HL-60 (cell line): ENCODE measurements around the gene EVI5.

Experiments used
- DNase-seq, 2 experiments: peaks; one replicate each; pipeline ENCODE4 v3.0.0-alpha.2; 2010 to 2020; ENCODE audit warnings: low read depth in 1 of 2, low spot score in 1 of 2
- H3K27ac ChIP-seq: fragments of 250-450 bp; sonication (Bioruptor Pico); replicated peaks from 2 replicates; pipeline ENCODE4 v1.5.1; 2020; ENCODE audit warnings: mild to moderate bottlenecking, moderate library complexity
- H3K27me3 ChIP-seq: fragments of 250-450 bp; sonication (Bioruptor Pico); 2 replicates; pipeline ENCODE4 v1.5.1; 2021; ENCODE audit warnings: mild to moderate bottlenecking, moderate library complexity; ENCODE audit not compliant: insufficient read depth, poor library complexity, severe bottlenecking
- H3K4me3 ChIP-seq: replicated peaks from 2 replicates; pipeline ENCODE4 v1.5.1; 2011; ENCODE audit warnings: mild to moderate bottlenecking, control low read depth, low read length; ENCODE audit not compliant: insufficient read depth
- GABPA ChIP-seq: IDR thresholded peaks from 2 replicates; pipeline ENCODE4 v1.6.1; 2012; ENCODE audit warnings: low read depth
- POLR2AphosphoS5 ChIP-seq: IDR thresholded peaks from 2 replicates; pipeline ENCODE4 v1.6.1; 2012; ENCODE audit warnings: low read depth
- SPI1 ChIP-seq: IDR thresholded peaks from 2 replicates; pipeline ENCODE4 v1.6.1; 2012; ENCODE audit warnings: low read depth, mild to moderate bottlenecking, borderline replicate concordance
- TF ChIP-seq, protein P1 (sequence below): IDR thresholded peaks from one replicate; pipeline ENCODE4 v1.5.1; 2011; ENCODE audit warnings: low read length, control low read depth, inconsistent platforms; ENCODE audit not compliant: insufficient read depth
- TF ChIP-seq, protein P2 (sequence below): IDR thresholded peaks from 2 replicates; pipeline ENCODE4 v1.6.1; 2012; ENCODE audit warnings: low read depth; ENCODE audit not compliant: insufficient replicate concordance

EVI5 gene

DNA sequence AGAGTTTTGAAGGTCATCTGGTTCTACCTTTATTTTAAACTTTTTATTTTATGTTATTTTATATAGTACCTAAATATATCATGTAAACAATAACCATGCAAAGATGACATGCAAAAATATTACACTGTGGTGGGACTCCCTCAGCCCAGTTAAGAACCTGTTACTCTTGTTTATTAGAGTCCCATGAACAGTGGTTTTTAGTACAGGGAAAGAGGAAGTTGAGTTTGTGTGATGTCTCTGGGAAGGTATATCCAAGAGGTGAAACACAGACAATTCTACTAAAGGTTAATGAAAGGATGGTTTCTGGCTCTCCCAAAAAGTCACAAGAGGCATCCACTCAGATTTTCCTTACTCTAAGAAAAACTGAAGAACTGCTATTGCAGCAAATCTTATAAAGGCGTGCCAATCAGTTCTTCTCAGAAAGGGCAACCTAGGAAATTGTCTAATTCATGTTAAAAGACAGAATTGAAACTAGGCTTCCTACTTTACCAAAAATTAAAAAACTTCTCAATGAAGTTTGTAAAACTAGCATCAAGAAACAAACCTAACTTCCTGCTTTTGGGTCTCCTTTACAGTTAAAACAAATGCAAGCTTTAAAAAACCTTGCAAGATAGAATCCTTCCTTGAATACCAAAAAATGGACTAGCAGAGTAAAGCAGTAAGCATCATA lies 318.1 kb downstream of the EVI5 start:
- peak overlapping the region; percentile 56 for H3K27ac ChIP-seq
- H3K27me3 ChIP-seq = no peaks in the 10 kb centered on the region
- DNase-seq = peak in 1 of 2 experiments; percentile 25
- no peak overlapping the region for H3K4me3 ChIP-seq
- TF ChIP-seq, protein P1, sequence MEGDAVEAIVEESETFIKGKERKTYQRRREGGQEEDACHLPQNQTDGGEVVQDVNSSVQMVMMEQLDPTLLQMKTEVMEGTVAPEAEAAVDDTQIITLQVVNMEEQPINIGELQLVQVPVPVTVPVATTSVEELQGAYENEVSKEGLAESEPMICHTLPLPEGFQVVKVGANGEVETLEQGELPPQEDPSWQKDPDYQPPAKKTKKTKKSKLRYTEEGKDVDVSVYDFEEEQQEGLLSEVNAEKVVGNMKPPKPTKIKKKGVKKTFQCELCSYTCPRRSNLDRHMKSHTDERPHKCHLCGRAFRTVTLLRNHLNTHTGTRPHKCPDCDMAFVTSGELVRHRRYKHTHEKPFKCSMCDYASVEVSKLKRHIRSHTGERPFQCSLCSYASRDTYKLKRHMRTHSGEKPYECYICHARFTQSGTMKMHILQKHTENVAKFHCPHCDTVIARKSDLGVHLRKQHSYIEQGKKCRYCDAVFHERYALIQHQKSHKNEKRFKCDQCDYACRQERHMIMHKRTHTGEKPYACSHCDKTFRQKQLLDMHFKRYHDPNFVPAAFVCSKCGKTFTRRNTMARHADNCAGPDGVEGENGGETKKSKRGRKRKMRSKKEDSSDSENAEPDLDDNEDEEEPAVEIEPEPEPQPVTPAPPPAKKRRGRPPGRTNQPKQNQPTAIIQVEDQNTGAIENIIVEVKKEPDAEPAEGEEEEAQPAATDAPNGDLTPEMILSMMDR = no peak
- TF ChIP-seq, protein P2, sequence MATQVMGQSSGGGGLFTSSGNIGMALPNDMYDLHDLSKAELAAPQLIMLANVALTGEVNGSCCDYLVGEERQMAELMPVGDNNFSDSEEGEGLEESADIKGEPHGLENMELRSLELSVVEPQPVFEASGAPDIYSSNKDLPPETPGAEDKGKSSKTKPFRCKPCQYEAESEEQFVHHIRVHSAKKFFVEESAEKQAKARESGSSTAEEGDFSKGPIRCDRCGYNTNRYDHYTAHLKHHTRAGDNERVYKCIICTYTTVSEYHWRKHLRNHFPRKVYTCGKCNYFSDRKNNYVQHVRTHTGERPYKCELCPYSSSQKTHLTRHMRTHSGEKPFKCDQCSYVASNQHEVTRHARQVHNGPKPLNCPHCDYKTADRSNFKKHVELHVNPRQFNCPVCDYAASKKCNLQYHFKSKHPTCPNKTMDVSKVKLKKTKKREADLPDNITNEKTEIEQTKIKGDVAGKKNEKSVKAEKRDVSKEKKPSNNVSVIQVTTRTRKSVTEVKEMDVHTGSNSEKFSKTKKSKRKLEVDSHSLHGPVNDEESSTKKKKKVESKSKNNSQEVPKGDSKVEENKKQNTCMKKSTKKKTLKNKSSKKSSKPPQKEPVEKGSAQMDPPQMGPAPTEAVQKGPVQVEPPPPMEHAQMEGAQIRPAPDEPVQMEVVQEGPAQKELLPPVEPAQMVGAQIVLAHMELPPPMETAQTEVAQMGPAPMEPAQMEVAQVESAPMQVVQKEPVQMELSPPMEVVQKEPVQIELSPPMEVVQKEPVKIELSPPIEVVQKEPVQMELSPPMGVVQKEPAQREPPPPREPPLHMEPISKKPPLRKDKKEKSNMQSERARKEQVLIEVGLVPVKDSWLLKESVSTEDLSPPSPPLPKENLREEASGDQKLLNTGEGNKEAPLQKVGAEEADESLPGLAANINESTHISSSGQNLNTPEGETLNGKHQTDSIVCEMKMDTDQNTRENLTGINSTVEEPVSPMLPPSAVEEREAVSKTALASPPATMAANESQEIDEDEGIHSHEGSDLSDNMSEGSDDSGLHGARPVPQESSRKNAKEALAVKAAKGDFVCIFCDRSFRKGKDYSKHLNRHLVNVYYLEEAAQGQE = no peak
- TF ChIP-seq SPI1 (no peak), POLR2AphosphoS5 (no peak), GABPA (no peak)

DNA sequence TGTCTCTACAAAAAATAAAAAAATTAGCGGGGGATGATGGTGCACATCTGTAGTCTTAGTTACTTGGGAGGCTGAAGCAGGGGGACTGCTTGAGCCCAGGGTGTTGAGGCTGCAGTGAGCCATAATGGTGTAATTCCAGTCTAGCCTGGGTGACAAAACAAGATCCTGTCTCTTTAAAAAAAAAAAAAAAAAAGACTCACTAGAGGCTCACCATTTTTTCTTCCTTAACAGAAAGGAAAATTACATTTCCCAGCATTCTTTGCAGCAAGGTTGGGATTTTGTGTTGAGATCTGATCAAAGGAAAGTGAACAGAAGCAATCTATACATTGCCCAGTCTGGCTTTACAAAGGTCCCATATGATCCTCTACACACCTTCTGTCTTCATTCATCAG lies 319.7 kb downstream of the EVI5 start:
- peak in 1 of 2 experiments; percentile 16 for DNase-seq
- no peak for TF ChIP-seq POLR2AphosphoS5
- no peak for TF ChIP-seq SPI1
- TF ChIP-seq, protein P1 = no peak
- TF ChIP-seq GABPA = no peak
- TF ChIP-seq, protein P2 = no peak
- H3K4me3 ChIP-seq = no peak overlapping the region
- H3K27me3 ChIP-seq = no peaks in the 10 kb centered on the region
- peak overlapping the region; percentile 56 for H3K27ac ChIP-seq

DNA sequence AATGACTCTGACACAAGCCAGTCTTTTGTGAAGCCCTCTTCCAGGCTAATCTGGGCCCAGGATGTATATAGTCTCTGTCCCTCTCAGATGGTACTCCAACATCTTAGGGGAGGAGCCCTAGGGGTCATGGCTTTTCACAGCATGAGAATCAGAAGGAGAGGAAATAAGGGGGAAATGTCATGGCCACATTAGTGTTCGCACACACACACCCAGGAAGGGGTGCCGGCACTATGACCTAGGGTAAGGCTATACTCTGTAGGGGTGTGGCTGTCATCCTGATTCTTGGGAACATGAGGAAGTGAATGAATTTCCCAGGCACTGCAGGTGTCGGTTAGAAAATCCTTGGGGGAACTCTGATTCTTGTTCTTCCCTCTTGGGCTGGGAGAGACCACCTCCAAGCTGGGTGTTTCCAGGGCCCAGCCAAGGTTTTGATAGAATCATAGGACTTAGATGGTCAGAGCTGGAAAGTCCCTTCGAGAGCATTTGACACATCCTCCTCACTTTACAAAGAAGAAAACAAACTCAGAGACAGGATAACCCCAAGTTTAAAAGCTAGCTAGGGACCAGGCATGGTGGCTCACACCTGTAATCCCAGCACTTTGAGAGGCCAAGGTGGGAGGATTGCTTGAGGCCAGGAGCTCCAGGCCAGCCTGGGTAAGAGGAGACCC lies 320.2 kb downstream of the EVI5 start:
- DNase-seq = peak in 1 of 2 experiments; percentile 35
- no peaks in the 10 kb centered on the region for H3K27me3 ChIP-seq
- H3K4me3 ChIP-seq = no peak overlapping the region
- TF ChIP-seq, protein P2 = no peak
- peak; percentile 80 for TF ChIP-seq POLR2AphosphoS5
- peak overlapping the region; percentile 56 for H3K27ac ChIP-seq
